Measurements from ENCODE around the gene NCOA4. TPM values are rescaled to one million over a fixed set of nuclear protein-coding genes. Genes with fewer than 3 reads are reported as not detected.

Gene NCOA4
- total and polyA plus RNA-seq, 2 of the 4 experiments (the other 2 are of a cell fraction), result 62.2 to 188 TPM

- in situ Hi-C loops (cut with MboI; ENCODE audit: low sequenced_read_pairs), result no loop called here
- intact Hi-C loops (cut with micrococcal nuclease), result no loop called here
Observed at GRCh38 chr10:46048152-46048551, 17.7 kb upstream of the NCOA4 start.

More at GRCh38 chr10:46048152-46048551, 17.7 kb upstream of the NCOA4 start:
- TF ChIP-seq CTCF (conservative IDR thresholded peaks at IDR 0.05; ENCODE audit: low read depth, low read length), result no peak
- no peak for TF ChIP-seq ELK1 (IDR thresholded peaks at IDR 0.05; ENCODE audit: borderline replicate concordance, low read depth, low read length)
- TF ChIP-seq RFX5 (IDR thresholded peaks at IDR 0.05; ENCODE audit: low read depth, low read length), result no peak
- TF ChIP-seq RAD21 (IDR thresholded peaks at IDR 0.05; ENCODE audit: low read length), result no peak
- TF ChIP-seq RCOR1 (IDR thresholded peaks at IDR 0.05; ENCODE audit: insufficient replicate concordance, low read length), result no peak
- no peak for TF ChIP-seq MAZ (IDR thresholded peaks at IDR 0.05; ENCODE audit: borderline replicate concordance, low read depth, low read length)
- no peak overlapping the region for H3K14ac ChIP-seq (replicated peaks; ENCODE audit: low read depth, low read length)
- no peak overlapping the region for H2AFZ ChIP-seq (replicated peaks; ENCODE audit: low read length, poor library complexity)
- no peak overlapping the region for H2AK5ac ChIP-seq (ENCODE audit: low read depth, low read length)
- no peak overlapping the region for H3K56ac ChIP-seq (ENCODE audit: extremely low read depth, insufficient read depth, low read length)
- H3K9me3 ChIP-seq (ENCODE audit: control insufficient read depth, insufficient read depth, low read length), result no peaks in the 10 kb centered on the region
- CTCF ChIA-PET, result no interaction called here
- no peaks in the 10 kb centered on the region for H4K20me1 ChIP-seq (ENCODE audit: insufficient read depth, low read length)
- POLR2A ChIA-PET (ENCODE audit: unreplicated experiment), result no interaction called here
- H4K5ac ChIP-seq (ENCODE audit: low read depth, low read length), result no peak overlapping the region
- no peak overlapping the region for H3K4me2 ChIP-seq (ENCODE audit: low read depth, low read length)
- no peaks in the 10 kb centered on the region for H3K79me1 ChIP-seq (ENCODE audit: low read depth in 1 of 2, low read length in 2 of 2)
- H3K4ac ChIP-seq (ENCODE audit: low read depth, low read length), result no peak overlapping the region
- dilution Hi-C loops (cut with HindIII; ENCODE audit: low sequenced_read_pairs, unreplicated experiment), result no loop called here
- no TSS peak for BruUV-seq (replicated peaks)
- no peak overlapping the region for H2AK9ac ChIP-seq (replicated peaks; ENCODE audit: low read depth, low read length, poor library complexity)
- H2BK20ac ChIP-seq (ENCODE audit: low read depth, low read length), result no peak overlapping the region
- no peak overlapping the region for H2BK5ac ChIP-seq (ENCODE audit: low read depth, low read length, poor library complexity, severe bottlenecking)
- H3K18ac ChIP-seq (ENCODE audit: low read depth, low read length), result no peak overlapping the region
- H2BK120ac ChIP-seq (ENCODE audit: low read depth, low read length), result no peak overlapping the region
- no peaks in the 10 kb centered on the region for H3K36me3 ChIP-seq (ENCODE audit: control insufficient read depth, insufficient read depth, low read length)
- no CpG with 5 or more reads among the region's 2 CpGs for WGBS, 2 experiments (ENCODE audit: extremely low coverage in 2 of 2, insufficient read length in 1 of 2)
- no peak for ATAC-seq (ENCODE audit: low read depth)
- peaks cover 38% of the 10 kb centered on the region for H3K27me3 ChIP-seq (ENCODE audit: control insufficient read depth, insufficient read depth, low read length)
- no peaks in the 10 kb centered on the region for H3K9me1 ChIP-seq (ENCODE audit: insufficient read depth, low read length)
- no peak overlapping the region for H3K23ac ChIP-seq (ENCODE audit: low read depth, low read length)
- no peak for DNase-seq
- H3K4me3 ChIP-seq (ENCODE audit: insufficient read depth, low read depth, low read length), result no peak overlapping the region
- no peak overlapping the region for H2BK15ac ChIP-seq (ENCODE audit: low read depth, low read length)
- H4K91ac ChIP-seq (ENCODE audit: insufficient read depth, low read depth, low read length), result no peak overlapping the region
- H4K8ac ChIP-seq (ENCODE audit: low read depth in 2 of 2, low read length in 2 of 2), result no peak overlapping the region
- no peaks in the 10 kb centered on the region for H3K4me1 ChIP-seq (ENCODE audit: control insufficient read depth, insufficient read depth, low read length)
- H3K27ac ChIP-seq (ENCODE audit: insufficient read depth, low read length), result no peak overlapping the region
- H3K9ac ChIP-seq (ENCODE audit: low read depth, low read length), result no peak overlapping the region

Measured in IMR-90 (cell line).